GM19099 (cell line): ENCODE results near the gene KNL1.

Experiments used
- POLR2A ChIP-seq: IDR thresholded peaks from 3 replicates; pipeline ENCODE4 v1.6.1; 2011; ENCODE audit warnings: low read depth; ENCODE audit not compliant: insufficient read length; ENCODE audit errors: extremely low read depth

The KNL1 gene

GRCh38 chr15:40593588-40594428 is at the start of gene KNL1:
KNL1 (plus strand) TSS chr15:40594249; CDS start chr15:40602932, 8,683 bp downstream.
- TF ChIP-seq POLR2A, result peak; percentile 68

DNA sequence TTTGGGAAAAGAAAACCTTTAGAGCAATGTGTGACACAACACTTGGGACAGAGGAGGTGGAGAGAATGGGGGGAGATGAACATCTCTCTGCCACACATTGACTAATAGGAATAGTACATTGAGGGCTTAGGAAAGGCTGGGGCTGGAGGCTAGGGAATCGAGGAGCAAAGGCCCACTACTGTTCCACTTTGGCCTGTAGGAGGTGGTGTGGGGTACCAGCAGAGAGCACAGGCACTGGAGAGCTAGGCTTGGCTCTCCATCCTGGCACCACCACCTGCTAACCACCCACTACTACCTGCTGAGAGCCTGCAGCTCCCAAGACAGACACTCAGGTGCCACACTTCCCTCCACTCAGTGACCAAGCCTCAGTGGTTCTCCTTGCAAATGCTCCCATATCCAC is 48.6 kb upstream of the KNL1 start:
- TF ChIP-seq POLR2A, result no peak

DNA sequence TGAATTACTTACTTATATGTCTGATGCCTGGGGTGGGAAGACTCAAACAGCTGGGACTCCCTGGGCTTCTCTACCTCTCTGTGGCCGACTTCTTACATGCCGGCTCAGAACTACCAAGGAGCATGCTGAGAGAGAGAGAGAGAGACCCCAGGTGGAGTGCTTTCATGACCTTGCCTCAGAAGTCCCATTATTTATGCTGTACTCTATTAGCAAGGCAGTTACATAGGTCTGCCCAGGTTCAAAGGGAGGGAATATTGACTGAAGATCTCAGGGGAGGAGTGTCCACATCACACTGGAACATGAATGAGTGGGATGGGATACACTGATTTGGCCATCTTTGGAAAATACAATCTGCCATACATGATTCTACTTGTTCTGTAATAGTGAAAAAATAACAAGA is 45.4 kb upstream of the KNL1 start:
- TF ChIP-seq POLR2A, result no peak

GRCh38 chr15:40549894-40550293 is 44.2 kb upstream of the KNL1 start:
- no peak for TF ChIP-seq POLR2A

DNA sequence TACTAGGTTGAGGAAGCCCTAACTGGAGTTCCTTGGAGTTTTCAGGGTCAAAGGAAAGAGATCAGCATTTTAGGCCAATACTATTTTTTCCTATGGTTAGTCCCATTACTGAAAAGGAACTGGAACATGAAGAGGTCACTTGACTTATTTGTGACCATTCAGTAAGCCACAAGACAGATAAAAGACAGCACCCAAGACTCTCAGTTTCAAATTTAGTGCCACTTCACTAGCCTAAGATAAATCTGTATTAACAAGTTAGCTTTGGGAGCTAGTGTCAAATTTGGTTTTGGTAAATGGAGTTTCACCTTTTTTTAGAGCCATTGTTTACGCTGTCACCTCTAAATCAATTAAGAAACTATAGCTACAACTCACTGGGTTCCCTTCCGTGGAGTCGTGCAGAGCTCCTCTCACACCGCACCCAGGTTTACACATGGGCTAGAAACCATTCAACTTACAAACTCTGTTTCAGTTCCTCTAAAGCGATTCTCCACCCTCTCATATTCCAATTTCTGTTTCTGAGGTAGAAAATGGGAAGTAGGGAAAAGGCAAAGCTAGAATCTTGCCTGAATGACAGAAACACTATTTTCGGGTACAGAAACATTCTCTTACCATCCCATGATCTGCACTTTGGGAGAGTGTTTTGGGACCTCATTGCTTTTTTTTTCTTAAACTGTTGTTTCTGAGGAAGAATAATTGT is 43.6 kb upstream of the KNL1 start:
- no peak for TF ChIP-seq POLR2A

DNA sequence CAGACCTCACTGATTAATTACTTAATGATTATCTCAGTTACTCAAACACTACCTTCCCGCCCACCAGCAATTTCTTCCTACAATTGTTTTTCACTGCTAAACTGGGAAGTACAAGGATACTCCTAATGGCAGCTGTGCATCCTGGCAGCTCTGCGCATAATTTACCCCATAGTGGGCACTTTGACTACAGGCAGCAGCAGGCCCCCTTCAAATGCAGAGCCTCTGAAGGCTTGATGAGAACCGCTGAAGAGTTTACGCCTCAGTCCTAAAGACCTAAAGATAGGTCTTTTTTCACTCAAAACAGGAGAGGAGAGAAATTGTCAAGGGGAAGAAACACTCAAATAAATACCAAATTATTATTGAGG is 39.9 kb upstream of the KNL1 start:
- no peak for TF ChIP-seq POLR2A

- no peak for TF ChIP-seq POLR2A
Observed at GRCh38 chr15:40555876-40556275, 38.2 kb upstream of the KNL1 start.

DNA sequence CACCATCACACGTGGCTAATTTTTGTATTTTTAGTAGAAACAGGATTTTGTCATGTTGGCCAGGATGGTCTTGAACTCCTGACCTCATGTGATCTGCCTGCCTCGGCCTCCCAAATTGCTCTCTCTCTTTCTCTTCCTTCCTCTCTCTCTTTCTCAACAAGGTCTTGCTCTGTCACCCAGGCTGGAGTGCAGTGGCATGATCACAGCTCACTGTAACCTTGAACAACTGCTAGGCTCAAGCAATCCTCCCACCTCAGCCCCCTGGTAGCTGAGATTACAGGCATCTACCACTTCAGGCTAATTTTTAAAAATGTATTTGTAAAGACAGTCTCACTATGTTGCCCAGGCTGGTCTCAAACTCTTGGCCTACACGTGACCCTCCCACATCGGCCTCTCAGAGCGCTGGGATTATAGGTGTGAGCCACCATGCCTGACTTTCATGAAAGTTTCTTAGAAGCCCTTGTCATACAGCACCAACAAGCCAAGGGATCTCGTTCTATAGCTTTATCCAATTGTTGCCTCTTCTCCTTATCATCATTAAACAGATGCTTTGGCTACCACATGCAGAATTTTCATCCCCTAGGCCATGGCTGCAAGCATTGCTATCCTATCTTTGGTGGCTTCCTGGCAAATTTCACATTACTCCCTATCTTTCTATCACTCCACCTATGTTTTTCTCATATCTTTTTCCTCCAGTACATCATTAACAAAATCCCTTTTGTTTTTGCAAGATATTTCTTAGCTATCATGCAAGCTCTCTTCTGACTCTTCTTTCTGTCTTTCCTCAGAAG is 34.9 kb upstream of the KNL1 start:
- TF ChIP-seq POLR2A, result no peak

DNA sequence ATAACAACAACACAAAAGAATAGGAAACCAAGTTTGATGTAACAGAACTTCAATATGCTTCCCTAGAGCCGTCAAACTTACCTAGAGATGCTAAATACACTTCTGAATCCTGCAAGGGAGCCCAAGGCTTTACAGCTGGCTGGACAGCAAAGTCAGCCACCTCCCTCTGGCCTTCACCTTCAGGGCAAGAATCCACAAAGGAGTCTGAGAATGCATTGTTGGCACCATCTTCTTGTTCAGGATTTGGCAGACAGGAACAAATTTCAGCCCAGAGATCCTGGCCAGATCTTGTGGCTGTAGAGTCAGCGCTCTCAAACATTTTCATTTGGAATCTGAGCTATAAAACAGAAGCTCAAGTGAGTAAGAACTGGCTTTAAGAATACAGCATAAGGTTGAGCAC is 31.4 kb upstream of the KNL1 start:
- TF ChIP-seq POLR2A, result no peak

GRCh38 chr15:40563426-40563825 is 30.6 kb upstream of the KNL1 start:
- TF ChIP-seq POLR2A, result no peak

GRCh38 chr15:40564591-40565332 is 29.3 kb upstream of the KNL1 start, which contains the start of gene CCDC32:
CCDC32 (minus strand) TSS chr15:40565042; CDS start chr15:40563015, 2,027 bp downstream.
- peak; percentile 93 for TF ChIP-seq POLR2A

DNA sequence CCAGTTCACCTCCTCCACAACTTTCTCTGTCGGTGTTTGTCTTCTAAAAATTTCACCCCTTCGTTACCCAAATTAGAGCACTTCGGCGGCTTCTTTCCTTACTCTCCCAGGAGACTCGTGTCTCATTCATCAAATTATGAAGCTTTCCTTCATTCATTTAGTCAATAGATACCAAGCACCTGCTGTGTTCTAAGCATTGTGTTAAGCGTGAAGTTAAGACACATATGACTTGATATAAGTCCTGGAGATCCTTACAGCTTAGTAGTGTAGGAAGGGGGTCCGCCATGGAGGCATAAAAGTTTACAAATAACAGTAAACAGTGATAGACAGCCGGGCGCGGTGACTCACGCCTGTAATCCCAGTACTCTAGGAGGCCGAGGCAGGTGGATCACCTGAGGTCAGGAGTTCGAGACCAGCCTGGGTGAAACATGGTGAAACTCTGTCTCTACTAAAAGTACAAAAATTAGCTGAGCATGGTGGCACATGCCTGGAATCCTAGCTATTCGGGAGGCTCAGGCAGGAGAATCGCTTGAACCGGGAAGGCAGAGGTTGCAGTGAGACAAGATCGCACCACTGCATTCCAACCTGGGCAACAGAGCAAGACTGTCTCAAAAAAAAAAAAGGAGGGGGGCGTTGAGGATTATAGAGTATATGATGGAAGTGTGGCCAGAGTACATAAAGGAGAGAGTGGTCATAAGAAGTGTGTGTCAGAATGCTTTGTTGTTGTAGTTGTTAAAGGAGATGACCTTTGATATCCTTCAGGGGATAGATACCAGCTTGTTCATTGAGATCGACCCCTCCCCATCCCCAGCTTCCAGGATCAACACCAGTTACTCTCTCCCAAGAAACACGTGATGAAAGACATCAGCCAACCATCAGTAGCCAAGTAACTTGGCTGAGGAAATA is 28.5 kb upstream of the KNL1 start:
- no peak for TF ChIP-seq POLR2A

- TF ChIP-seq POLR2A, result no peak
Observed at GRCh38 chr15:40567111-40567510, 26.9 kb upstream of the KNL1 start.

DNA sequence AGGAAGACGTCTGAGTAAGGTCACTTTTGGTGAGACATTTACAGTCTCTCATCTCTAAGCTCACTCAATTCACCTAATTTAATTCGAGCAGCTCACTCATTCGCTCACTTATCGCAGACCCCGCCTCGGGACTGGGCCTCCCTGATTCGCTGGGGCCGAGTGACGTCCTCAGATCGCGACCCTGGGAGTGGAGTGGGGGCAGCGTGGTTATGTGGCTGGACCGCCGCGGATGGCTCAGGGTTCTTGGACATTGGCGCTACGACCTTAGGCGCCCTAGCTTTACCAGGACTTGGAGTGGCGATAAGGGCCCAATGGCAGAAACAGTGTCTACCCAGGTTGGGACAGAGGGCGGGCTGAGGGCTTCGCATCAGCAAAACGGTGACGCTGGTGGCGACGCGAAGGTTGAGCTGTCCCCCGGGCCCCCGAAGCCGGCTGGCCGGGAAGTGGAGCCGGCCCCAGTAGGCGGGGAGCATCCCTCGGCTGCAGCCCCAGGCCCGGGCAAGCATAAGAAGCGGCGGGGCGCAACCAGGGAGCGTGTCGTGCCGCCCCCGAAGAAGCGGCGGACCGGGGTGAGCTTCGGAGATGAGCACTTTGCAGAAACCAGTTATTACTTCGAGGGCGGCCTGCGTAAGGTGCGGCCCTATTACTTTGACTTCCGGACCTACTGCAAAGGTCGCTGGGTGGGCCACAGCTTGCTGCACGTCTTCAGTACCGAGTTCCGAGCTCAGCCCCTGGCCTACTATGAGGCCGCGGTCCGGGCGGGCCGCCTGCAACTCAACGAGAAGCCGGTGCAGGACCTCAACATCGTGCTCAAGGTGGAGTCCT is 24.7 kb upstream of the KNL1 start, which contains the start of gene RPUSD2:
Gene RPUSD2, plus strand, starts transcription at position 171 of the 825 bp plus-strand sequence. Its CDS starts 39 bp downstream, at position 210.
- peak; percentile 83 for TF ChIP-seq POLR2A
